ENCODE measurements around the gene SPC24.
"Not testable (repeated sequence)": the region's sequence is repeated elsewhere in the genome, so short reads cannot be mapped to it uniquely, and the experiment has no call there.

The SPC24 gene

GRCh38 chr19:11131471-11131870 is 24.1 kb downstream of the SPC24 start:
- no peak overlapping the region for H3K4me3 ChIP-seq (ENCODE audit: low read depth, low read length)

GRCh38 chr19:11130824-11131455 is 24.6 kb downstream of the SPC24 start:
- no peak overlapping the region for H3K4me3 ChIP-seq (ENCODE audit: low read depth, low read length)

GRCh38 chr19:11127905-11128304 is 27.7 kb downstream of the SPC24 start:
- no peak overlapping the region for H3K4me3 ChIP-seq (ENCODE audit: low read depth, low read length)

GRCh38 chr19:11125994-11126685 is 29.4 kb downstream of the SPC24 start:
- no peak overlapping the region for H3K4me3 ChIP-seq (ENCODE audit: low read depth, low read length)

GRCh38 chr19:11124157-11124556 is 31.4 kb downstream of the SPC24 start:
- not testable (repeated sequence) for H3K4me3 ChIP-seq (ENCODE audit: low read depth, low read length)

- no peak overlapping the region for H3K4me3 ChIP-seq (ENCODE audit: low read depth, low read length)
These were observed 32.5 kb downstream of the SPC24 start for GRCh38 chr19:11123114-11123513.

- not testable (repeated sequence) for H3K4me3 ChIP-seq (ENCODE audit: low read depth, low read length)
These were observed 33.6 kb downstream of the SPC24 start for GRCh38 chr19:11121963-11122362.

GRCh38 chr19:11116507-11116906 is 39.1 kb downstream of the SPC24 start:
- H3K4me3 ChIP-seq (ENCODE audit: low read depth, low read length): no peak overlapping the region

- H3K4me3 ChIP-seq (ENCODE audit: low read depth, low read length): no peak overlapping the region
These were observed 39.6 kb downstream of the SPC24 start for GRCh38 chr19:11115895-11116446.

GRCh38 chr19:11115042-11115441 is 40.5 kb downstream of the SPC24 start:
- H3K4me3 ChIP-seq (ENCODE audit: low read depth, low read length): no peak overlapping the region

GRCh38 chr19:11113140-11113708 is 42.4 kb downstream of the SPC24 start:
- H3K4me3 ChIP-seq (ENCODE audit: low read depth, low read length): no peak overlapping the region

- no peak overlapping the region for H3K4me3 ChIP-seq (ENCODE audit: low read depth, low read length)
These were observed 43.8 kb downstream of the SPC24 start for GRCh38 chr19:11111771-11112144.

GRCh38 chr19:11111117-11111770 is 44.3 kb downstream of the SPC24 start:
- H3K4me3 ChIP-seq (ENCODE audit: low read depth, low read length): no peak overlapping the region

GRCh38 chr19:11108746-11109145 is 46.8 kb downstream of the SPC24 start:
- no peak overlapping the region for H3K4me3 ChIP-seq (ENCODE audit: low read depth, low read length)

GRCh38 chr19:11106477-11106876 is 49.1 kb downstream of the SPC24 start:
- no peak overlapping the region for H3K4me3 ChIP-seq (ENCODE audit: low read depth, low read length)

- H3K4me3 ChIP-seq (ENCODE audit: low read depth, low read length): no peak overlapping the region
These were observed 50.5 kb downstream of the SPC24 start for GRCh38 chr19:11105014-11105636.

GRCh38 chr19:11103667-11104066 is 51.9 kb downstream of the SPC24 start:
- H3K4me3 ChIP-seq (ENCODE audit: low read depth, low read length): not testable (repeated sequence)

GRCh38 chr19:11102944-11103343 is 52.6 kb downstream of the SPC24 start:
- no peak overlapping the region for H3K4me3 ChIP-seq (ENCODE audit: low read depth, low read length)

- no peak overlapping the region for H3K4me3 ChIP-seq (ENCODE audit: low read depth, low read length)
These were observed 54.5 kb downstream of the SPC24 start for GRCh38 chr19:11101057-11101456.

GRCh38 chr19:11100049-11100448 is 55.5 kb downstream of the SPC24 start:
- H3K4me3 ChIP-seq (ENCODE audit: low read depth, low read length): no peak overlapping the region

GRCh38 chr19:11098861-11099260 is 56.7 kb downstream of the SPC24 start:
- H3K4me3 ChIP-seq (ENCODE audit: low read depth, low read length): no peak overlapping the region

Measured in iPS-11a (cell line).